ENCODE measurements around the gene HOXA5.

The HOXA5 gene

GRCh38 chr7:27170426-27171324 lies 27.2 kb upstream of the HOXA5 start:
- no peak for DNase-seq

DNA sequence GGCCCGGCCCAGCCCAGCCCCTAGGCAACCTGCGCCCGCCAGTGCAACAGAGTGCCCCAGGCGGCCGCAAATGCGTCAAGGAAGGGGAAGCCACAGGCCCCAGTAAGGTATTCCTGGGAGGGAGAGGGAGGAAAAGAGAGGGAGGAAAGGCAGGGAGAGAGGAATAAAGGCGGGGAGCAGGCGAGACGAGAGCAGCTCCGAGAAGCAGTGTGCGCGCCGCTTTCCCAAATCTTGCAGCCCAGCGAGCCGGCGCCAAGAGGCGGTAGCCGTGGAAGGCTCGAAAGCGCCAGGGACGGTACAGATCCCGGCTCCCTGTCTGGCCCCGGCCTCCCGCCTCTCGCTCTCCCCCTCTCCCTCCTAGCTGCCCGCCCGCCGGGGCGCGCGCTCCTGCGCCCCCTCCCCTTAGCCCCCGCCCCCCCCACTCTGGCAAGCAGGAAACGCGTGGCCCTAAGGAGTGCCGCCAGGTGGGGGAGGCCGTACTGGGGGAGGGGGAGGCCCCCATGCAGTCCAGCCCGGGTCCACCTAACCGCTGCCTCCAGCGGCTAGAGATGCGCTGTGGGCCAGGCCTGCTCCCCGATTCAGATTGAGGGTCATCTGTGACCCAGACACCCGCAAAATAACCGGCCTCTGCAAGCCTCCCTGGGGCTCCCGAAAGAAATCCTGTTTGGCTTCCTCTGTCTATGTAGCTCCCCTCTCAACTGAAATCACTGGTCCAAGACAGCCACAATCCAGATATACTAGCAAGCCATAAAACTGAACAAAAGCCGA lies 26.4 kb upstream of the HOXA5 start:
- DNase-seq = no peak

- peak in 1 of 6 experiments; percentile 18 for DNase-seq
Observed at GRCh38 chr7:27168265-27168947, 24.9 kb upstream of the HOXA5 start.

DNA sequence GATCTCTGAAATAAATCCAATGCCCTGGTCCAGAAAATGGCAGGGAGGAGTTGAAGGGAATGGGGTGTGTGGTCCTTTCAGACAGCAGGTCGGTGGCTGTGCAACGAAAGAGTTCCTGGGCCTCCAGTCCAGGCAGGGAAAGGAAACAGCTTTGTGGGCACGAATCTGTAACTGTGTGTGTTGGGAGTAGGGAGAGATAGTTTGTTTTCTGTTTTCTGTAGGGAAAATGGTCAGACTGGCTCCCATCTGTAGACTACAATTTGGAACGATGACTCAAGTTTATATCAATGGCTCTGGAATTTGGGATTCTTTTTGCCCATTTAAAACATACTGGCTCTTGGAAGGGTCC lies 24.4 kb upstream of the HOXA5 start:
- no peak for DNase-seq

DNA sequence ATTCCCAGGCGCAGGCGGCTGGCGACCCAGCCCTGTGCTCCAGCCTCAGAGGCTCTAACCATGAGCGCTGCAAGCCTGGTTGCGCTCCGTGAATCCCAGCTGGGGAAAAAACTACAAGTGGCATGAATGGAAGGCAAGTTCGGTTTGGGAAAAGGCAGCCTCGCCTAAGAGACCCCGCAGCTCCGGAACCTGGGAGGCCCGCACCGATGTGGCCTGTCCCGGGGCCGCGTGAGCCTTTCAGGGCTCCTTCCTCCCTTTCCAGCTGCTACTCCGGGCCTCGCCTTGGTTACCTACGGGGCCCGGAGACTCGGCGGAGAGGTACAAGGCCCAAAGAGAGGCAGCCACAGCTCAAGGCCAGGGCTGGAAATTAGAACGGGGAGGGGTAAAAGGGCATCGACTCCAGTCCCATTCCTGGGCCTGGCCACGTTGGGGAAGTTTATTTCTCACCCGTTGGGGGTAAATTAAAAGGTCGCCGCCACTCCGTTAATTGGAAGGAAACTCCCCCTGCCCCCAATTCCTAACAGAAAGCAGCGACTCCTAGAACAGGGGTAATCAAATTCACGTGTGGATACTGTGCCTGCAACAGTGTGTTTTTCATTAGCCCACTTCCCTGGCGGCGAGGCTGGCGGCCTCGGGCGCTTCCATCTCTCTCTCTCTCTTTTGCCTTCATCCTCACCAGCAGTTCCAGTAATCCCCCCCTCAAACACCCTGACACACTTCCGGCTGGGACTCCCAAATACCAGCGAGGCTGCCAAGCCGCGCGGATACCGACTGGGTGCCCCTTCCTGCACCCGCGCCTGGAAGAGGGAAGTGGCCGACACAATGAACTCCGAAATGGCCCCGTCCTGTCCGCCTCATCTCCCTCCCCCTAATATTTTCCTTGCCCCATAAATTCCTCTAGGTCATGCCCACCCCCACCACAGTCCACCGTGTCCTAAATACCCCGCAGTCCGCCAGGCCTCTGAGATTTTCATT lies 23.3 kb upstream of the HOXA5 start:
- DNase-seq = no peak

GRCh38 chr7:27165996-27166530 lies 22.6 kb upstream of the HOXA5 start:
- no peak for DNase-seq

- DNase-seq = no peak
Observed at GRCh38 chr7:27165089-27165995, 21.9 kb upstream of the HOXA5 start, which contains the start of gene HOXA9. Gene HOXA9, minus strand, starts transcription at chr7:27165537. Its CDS starts 80 bp downstream, at chr7:27165457.

- DNase-seq = no peak
Observed at GRCh38 chr7:27164367-27165088, 21.0 kb upstream of the HOXA5 start.

DNA sequence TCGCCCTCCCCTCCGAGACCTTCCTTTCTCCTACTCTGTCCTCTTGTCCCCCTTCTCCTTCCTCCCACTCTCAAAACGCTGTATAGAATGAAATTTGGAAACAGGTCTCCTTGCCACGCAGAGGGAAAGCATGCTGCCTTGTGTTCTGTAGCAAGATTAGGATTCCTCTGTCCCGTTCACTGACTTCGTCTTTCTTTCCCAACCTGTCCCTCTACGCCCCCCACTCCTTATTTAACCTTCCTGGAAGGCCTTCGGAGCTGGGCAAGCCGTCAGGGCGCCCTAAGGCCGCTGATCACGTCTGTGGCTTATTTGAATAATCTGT lies 20.5 kb upstream of the HOXA5 start:
- no peak for DNase-seq

- DNase-seq = no peak
Observed at GRCh38 chr7:27163288-27164044, 20.0 kb upstream of the HOXA5 start.

DNA sequence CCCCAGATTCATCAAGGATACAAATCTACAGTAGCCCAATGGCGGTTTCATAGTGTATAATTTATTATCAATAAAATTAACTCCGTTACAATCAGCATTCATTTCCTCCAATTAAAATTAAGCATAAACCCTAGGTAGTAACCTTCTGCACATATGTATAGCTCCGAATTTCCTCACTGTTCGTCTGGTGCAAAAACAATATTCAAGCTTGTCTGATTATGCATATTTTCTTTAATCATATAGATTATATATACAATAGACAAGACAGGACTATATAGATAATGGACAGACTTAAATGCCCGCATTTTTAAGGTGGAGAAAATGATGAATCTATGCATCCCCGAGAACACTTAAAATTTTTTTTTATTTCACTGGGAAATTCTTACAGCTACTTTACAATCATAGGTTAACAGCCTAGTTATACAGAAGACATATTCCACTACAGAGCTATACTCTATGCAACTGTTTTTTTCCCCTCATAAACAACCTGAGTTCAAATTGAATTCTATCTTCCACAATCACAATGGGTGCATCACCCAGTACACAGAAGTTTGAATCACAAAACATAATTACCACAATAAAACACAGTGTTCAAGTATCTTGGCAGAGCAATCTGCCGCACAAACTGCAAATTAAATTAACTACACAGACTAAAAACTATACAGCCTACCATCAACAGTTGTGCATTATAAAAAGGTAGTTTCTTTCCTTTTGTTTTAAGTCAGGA lies 19.2 kb upstream of the HOXA5 start:
- DNase-seq = no peak

DNA sequence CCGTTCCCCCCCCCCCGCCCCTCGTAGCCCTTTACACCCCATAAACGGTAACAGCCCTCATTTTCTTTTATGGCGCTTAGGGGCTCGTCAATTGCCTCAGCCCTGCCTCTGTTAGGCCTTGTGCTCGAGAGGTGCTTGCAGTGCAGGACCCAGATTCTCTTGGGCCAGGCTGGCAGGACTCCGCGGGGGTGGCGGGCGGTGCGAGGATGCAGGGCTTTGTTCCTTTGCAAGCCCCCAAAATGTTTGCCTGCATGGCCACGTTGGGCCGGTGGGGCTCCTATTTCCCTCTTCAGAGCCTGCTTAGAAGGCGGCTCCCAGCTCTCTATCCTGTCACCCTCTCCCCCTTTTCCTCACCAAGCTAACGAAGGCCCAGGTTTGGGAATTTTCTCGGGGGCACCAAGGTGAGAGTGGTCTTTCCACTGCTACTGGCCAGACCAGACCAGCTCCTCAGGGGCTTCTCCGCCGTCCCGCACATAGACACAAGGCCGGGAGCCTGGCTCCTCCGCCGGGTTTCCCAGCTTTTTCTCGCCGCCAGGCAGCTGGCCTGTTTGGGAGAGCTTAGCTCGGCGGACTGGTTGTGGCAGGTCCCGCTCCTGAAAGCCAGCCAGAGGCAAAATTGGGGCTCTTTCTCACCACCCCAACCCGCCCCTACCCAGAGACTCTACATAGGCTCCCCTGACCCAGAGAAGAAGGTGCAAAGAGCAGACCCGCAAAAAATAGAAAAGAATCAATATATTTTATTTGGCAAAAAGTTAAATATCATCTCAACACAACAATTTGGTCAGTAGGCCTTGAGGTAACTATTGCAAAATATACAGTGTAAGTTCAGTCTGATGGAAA lies 18.5 kb upstream of the HOXA5 start:
- no peak for DNase-seq

- DNase-seq = no peak
Observed at GRCh38 chr7:27161214-27161720, 17.8 kb upstream of the HOXA5 start.

DNA sequence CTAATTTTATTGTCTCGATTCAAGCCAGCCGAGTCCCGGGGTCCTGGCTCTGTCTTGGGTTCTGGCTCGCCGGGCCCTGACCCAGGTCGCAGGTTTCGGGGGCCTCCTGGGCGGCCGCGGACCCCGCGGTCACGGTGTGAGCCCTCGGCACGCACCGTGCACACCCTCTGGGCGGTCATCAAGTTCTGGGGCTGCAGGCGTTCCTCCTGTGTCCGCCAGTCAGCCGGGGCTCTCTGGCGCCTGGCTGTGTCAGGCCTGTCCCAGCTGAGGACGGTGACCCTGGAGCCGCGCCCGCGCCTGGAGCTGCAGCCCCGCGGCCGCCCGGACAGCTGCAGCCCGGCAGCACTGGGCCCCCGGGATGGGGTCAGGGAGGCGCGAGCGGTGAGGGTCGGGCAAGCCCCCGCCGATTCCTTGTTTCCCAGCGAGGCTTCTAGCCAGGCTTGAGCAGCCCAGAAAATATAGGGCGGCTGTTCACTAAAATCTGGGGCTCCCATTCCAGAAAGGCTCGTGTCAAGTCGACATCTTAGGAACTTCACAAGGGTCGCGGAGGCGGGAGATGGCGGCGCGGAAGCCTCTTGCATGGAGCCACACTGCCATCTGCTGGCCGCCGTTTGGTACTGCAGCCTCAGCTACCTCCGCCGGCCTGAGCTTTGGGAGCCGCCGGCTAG lies 17.2 kb upstream of the HOXA5 start:
- peak; percentile 59 to 88 (median 76) for DNase-seq

GRCh38 chr7:27160145-27160545 lies 16.7 kb upstream of the HOXA5 start:
- no peak for DNase-seq

DNA sequence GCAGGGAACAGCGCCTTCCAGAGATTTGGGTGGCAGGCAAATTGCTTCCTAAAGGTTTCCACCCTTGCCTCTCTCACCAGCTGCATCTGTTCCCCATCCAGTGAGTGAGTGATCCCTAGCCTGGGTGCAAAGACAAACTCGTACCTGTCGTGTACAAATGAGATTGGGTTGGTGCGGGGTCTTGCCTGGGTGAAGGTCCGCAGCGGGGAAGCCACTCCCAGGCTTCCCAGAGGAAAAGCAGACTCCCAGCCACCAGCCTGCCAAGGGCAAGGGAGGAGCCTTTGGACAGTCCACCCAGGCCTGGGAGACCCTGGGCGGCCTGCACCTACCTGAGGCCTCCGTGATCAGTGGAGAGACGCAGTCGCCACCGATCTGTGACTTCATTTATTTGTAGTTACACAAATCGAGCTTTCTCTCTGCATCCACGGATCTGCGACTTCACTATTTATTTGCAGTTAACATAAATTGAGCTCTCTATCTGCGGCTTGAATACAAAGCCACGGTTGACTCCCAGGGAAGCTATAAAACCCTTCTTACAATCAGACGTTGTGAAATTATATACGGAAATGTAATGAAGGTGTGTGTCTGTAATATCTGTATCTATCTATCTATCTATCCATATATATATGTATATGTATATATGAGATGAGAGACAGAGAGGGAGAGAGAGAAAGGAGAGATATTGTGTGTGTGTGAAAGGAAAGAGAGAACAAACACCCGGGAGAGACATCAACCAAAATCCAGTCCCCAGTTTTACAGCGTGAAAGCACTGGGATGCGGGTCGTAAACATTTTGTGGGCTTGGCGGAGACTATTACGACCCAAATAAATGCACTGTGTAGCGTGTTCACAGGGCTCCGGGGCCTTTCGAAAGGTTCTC lies 16.0 kb upstream of the HOXA5 start:
- DNase-seq = no peak

Measured in stimulated activated naive CD4-positive, alpha-beta T cell (primary cell).